HG03378 (cell line): Measurements from ENCODE around the gene FAM124A.

Experiments
- ATAC-seq: cut with Tn5 transposase; IDR thresholded peaks from one replicate; pipeline ENCODE4 v1.9.1; 2021; ENCODE audit warnings: mild to moderate bottlenecking, moderate library complexity; ENCODE audit not compliant: unreplicated experiment

The FAM124A gene

DNA sequence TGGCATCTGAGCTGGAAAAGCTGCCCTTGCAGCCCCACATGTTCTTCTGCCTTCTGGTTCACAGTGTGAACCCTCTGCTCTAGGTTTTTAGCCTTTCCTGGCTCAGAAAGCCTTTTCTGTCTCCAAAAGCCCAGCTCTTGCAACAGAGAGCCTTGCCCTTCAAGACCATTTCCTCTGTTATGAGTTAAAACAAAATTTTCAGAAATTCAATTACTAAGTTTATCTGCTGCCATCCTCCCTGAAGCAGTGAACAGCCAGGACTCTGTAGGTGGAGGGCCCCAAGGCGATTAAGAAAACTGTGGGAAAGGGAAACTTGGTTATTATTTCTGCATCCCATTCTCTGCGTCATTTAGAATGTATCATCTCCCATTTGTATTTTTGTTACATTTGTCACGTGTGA is 18.8 kb downstream of the FAM124A start:
- no peak for ATAC-seq

DNA sequence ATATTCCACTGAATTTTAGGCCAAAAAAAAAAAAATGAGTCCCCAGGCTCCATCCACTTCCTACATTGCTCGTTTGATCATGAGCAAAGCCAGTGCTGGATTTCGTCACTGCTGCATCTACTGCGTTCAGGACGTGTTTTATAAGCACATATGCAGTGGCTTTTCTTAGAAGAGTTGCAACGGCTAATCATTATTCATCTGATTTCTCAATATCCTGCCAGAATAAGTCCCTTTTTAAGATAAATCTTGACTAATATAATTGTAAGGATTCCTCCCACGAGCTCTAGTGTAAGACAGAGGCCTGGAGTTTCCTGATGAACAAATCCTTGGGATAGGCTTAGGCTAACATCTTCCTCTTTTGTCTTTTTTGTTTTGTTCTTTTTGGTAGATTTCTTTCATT is 19.5 kb downstream of the FAM124A start:
- ATAC-seq, result no peak

DNA sequence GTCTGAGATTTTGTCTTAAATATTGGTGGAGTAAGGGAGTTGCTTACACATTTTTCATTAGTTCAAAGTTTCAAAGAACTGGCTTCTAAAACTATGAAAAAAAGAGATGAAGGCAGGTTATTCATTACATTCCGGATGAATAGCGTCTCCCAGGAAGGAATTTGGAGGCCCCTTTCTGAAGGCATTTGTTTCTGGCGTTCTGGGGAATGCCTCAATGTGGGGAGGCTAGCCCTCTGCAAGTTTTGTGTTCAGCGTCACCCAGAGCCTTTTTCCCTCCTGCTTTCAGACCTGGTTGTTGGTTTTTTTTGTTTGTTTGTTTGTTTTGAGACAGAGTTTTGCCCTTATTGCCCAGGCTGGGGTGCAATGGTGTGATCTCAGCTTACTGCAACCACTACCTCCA is 21.0 kb downstream of the FAM124A start:
- no peak for ATAC-seq

DNA sequence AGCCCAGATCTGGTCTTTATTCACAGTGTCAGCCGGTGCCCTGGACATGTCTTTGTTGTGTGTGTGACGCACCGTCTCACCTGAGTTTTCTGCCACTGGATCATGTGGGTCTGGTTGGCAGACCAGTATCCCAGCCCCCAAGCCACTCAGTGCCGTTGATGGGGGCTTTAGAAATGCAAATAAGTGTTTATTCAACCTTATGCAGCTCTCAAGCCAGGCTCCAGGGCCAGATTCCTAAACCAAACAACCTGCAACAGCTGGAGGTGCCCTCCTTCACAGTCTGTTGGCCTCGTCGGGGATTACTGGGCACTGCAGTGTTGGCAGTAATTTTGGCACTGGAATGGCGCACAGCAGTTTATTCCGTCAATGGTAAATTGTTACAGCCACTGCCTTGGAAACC is 21.6 kb downstream of the FAM124A start:
- ATAC-seq, result no peak

DNA sequence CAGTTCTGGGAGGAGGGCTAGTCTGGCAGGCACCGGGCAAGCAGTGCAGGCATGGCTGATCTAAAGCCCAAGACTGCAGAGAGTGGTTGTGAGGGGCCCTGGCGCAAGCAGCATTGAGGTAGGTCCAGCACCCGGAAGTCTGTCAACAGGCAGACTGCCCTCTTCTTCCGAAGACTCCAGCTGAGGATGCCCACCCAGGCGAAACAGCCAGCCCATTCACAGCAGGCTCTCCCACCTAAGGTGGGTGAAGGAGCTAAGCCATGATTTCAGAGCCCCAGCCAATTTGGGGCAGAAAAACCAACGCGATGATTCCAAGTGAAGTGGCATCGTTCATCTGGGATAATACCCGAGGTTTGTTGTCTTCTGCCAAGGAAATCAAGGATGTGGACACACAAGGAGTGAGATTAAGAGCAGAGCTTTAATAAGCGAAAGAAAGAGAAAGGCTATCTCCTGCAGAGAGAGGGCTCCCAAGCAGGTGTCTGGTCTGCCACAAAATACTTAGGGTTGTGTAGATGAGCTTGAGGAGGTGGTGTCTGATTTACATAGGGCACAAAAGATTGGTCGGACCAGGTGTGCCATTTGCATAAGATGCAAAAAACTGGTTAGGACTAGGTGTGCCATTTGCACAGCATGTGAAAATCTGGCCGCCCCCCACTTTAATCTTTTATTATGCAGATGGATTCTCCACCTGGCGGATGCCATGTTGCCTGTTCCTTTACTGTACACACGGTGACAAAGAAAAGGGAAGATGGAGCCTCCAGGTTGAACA is 22.6 kb downstream of the FAM124A start:
- no peak for ATAC-seq

DNA sequence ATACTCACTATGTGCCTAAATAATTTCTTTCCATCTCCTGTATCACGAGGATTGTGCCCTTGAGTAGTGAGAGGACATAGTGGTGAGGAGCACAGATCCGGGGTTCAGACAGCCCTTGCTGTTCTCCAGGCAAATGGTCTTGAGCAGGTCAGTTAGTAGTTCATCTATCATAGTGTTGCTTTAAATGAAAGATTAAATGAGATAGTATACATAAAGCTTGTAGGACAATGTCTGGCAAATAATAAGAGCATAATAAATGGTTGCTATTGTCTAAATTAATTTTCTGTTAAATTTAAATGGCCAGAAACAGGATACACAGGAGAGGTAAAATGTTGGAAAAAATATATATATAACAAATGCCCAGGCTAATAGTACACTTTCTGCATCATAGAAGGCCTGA is 23.4 kb downstream of the FAM124A start:
- no peak for ATAC-seq

DNA sequence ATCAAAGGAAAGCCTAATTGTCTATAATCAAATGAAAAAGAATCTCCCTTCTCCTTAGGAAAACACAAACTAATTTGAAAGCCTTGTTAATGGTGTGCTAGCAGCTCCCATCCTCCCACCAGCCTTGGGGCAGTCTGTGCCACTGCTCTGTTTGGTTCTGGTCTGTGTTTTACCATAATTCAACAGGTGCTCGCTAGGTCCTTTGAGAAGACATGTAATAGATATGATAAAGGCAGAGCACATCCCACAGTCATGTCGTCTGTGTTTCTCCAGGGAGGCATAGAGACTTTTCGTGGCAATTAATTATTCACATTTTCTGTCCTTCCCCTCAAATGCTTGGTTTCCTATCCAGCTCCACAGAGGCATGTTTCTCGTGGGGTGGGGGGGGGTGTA is 23.8 kb downstream of the FAM124A start:
- no peak for ATAC-seq

DNA sequence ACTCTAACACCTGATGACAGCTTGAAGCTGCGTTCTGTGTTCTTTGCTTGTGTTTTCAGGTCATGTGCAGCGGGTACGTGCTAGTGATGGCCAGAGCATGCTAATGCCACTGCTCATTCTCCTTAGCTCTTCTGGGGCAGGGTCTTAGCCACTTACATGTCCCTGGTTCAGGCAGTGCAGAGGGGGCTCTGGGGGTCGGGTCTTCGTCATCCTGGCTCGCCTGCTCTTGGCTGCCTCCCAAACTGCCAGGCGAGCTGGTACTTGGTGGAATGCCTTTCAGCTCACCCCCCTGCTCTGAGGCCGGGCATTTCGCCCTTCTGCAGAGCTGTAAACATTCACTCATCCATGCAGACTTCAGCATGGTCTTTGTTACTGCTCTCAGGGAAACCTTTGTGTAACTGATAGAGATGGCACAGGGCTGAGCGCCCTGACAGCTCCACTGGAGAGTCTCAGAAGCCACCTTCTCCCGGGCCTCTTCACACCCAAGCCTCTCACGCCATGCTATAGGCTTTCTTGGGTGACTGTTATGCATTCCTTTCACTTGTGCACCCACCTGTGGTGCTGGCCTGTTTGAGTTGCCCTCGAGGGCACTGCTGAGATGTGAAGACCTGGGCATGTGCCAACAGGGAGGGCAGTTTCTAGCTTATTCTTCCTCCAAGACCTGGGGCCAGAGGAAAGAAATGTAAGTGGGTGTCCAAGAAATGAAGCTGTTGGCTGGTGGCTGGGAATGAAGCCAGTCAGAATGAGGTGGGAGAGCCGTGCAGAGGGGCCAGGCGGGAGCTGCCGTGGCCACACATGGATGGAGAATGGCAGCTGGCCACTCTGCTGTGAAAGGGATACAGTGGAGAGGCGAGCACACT is 24.4 kb downstream of the FAM124A start:
- ATAC-seq, result no peak

DNA sequence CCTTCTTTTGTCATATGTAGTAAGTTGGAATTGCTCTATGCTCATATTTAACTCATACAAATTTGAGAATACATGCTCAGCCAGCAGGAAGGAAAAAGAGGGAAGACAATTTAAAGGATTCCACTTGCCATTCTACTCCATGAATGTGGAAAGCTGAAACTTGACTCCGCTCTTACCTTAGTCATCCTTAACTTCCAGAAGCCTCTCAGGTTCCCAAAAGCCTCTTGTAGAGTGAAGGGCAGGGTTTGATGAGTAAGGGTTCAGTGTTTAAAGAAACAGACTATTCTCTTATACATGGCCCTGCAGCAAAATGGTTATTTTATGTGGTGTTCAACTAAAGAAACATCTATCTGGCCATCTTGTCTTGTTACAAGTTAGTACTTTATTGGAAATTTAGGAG is 27.1 kb downstream of the FAM124A start:
- no peak for ATAC-seq

DNA sequence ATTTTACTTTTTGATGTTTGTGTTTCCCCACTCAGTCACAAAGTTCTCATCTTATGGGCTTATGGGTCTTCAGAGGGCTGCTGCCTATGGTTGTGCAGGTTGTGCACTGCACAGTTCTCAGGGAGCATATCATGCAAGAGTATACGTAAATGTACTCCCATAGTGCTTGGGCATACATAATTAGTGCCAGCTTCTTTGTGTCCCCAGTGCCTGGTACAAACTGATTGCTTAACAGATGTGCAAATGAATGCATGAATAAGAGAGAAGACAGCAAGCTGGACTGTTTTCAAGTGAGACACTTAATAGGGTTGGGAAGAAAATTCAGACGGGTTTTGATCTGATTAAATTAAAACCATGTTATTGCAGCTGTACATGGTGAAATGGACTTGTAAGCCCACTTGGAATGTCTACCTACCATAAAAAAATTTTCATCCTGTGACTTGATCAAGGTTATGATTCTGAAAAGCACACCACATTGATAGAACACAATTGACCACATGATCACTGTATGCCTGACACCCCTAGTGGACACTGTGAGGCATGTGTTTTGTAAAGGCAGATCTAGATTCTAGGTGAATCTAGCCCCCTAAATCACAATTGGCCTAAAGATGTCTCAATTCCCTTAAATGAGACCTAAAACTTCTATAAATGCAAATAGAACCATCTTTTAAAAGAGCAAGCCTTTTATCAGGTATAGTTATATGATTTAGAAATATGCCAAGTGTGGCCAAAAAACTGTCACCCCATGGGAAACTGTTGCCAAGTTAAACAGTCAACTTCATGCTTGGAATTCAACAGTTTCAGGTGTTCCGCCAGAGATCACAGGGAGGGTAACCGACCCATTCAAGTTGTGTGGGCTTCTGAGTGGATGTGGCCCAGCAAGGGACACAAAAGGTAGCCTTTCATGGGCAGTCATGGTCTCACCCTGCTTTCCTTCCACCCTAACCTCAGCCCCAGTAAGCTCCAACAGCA is 27.9 kb downstream of the FAM124A start:
- no peak for ATAC-seq

DNA sequence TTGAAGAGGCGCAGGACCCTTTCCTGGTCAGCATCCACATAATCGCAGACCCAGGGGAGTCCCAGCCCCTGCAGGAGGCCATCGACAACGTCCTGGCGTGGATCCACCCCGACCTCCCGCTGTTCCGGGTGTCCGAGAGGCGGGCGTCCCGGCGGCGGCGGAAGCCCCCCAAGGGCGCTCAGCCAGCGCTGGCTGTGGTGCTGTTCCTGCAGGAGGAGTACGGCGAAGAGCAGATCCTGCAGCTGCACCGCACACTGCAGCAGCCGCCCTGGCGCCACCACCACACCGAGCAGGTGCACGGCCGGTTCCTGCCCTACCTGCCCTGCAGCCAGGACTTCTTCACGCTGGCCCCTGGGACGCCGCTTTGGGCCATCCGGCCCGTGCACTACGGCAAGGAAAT is 29.3 kb downstream of the FAM124A start:
- ATAC-seq, result no peak

DNA sequence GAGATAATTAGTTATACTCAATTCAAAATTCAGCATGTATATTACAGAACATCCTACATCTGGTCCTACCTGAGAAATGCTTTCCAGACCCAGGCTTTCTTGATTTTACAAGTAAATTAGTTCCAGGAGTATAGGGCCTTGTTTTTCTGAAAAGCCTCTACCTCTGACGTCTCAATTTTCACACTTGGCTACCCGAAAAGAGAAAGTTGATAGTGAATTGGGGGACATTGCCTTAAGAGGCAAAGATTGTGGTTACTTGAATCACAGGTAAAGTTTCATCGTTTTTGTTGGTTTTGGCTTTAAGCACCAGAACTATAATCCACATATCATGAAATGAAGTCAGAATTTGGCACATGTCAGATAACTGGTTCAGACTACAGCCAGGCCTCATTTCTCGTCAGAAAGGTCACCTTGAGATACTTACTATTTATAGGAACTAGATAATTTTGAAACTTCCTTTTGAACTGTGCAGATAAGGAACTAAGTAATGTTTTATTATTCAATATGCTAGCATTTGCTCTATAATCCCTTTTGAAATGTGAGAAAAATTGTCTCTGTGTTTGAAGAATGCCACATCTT is 30.8 kb downstream of the FAM124A start:
- no peak for ATAC-seq

DNA sequence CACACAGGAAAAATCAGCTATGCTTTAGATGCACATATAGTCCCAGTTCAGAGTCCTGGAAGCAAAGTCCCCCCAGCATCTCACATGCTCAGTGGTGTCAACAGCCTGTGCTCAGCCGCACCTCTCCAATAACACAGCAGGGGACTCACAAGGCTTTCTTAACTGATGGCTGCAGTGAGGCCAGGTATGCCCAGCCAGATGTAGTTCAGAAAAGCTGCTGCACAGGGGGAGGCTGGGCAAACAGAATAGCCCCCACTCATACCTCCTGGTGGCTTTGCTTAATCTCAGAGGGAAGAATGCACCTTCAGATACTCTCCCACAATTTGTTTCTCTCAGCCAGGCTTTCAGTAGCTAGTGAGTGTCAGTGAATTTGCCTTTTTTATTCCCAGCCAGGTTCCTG is 33.4 kb downstream of the FAM124A start:
- ATAC-seq, result no peak

DNA sequence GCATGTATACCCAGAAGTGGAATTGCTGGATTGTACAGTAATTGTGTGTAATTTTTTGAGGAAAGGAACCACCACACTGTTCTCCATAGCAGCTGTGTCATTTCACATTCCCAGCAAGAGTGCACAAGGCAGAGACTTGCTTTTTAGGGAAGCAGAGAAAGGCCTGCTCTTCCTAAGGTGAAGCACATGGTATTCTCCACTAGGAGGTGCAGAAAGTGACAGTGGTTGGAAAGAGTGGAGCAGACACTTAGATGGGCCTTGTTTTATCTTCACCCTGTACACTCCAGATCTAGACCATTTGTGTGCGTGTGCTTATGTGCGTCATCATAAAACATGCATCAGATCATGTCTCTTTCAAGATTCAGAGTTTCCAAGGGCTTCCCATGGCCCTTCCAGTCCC is 35.0 kb downstream of the FAM124A start:
- no peak for ATAC-seq

DNA sequence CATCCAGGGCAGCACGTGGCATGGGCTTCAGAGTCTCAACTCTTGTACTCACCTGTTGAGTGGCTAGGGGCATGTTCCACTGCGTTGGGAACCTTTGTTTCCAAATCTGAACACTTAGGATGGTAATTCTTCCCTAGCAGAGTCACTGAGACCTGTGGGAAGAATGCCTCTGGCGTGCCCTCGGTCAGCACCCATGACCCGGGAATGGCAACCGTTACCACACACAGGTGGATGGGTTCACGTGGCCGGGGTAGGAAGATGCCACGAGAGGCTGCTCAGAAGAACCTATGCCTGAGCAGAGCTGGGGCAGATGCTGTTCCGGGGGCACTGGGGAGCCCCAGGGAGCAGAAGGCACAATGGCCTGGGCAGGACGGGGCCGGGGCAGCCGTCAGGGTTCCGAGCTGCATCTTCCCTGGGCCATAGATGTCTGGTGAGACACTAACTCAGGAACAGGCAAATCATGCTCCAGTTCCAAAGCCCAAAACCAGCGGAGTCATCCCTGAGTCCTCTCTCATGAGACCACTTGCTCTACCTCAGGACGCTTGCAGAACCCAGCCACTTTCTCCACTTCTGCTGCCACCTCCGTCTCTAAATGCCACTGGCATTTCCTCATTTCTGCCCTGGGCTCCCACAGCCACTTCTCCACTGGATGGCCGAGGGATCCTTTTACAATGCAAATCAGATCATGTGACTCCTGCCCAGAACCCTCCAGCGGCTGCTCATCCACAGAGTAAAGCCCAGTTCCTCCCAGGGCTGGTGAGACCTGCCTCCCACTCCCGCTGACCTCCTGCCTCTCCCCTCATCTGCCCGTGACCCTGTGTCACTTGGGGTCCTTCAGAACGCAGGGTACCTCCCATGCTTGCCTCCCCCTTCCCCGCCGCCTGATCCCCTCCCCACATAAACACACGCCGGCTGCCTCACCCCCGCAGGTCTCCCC is 36.7 kb downstream of the FAM124A start:
- no peak for ATAC-seq

DNA sequence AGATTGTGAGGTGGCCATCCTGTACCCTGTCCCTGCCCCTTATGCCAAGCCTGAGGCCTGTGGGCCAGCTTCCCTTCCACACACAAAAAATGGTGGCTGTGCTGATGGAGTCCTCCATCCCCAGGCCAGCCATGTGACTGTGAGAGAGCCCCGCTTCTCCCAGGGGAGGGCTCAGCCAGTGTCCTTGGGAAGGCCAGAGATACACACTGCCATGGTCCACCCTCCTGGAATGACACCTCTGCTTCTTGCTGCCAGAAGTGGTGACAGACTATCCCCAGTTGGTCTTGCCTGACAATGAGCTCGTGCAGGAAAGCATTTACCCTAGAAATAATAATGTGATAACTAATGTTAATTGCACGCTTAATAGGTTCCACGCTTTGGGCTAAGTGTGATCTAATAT is 38.0 kb downstream of the FAM124A start:
- no peak for ATAC-seq

DNA sequence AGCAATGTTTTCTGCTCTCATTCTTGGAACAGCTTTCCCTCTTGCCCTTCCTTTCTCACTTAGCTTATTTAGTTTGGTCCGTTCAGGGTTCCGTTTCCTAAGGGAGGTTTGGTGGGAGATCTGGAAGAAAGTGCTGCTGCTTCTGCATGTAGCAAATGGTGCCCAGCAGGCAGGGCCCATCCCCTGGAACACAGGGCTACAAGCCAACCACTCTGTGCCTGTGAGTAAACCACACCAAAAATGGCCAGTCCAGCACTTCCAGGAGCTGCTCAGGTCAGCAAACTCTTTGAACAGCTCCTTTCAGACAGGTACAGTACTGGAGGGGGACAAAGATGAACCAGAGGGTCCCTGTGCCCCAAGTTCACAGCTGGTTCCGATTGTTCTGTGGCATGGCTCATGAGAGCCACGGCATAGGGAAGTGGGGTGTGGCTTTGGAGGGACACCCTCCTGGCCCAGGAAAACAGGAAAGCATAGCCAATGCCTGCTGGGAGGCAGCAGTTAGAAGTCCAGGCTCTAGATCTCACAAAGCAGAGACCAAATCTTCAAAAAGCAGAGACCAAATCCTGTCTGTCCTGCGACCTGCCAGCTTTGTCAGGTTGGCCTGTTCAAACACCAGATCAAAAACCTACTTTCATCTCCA is 39.5 kb downstream of the FAM124A start:
- no peak for ATAC-seq

DNA sequence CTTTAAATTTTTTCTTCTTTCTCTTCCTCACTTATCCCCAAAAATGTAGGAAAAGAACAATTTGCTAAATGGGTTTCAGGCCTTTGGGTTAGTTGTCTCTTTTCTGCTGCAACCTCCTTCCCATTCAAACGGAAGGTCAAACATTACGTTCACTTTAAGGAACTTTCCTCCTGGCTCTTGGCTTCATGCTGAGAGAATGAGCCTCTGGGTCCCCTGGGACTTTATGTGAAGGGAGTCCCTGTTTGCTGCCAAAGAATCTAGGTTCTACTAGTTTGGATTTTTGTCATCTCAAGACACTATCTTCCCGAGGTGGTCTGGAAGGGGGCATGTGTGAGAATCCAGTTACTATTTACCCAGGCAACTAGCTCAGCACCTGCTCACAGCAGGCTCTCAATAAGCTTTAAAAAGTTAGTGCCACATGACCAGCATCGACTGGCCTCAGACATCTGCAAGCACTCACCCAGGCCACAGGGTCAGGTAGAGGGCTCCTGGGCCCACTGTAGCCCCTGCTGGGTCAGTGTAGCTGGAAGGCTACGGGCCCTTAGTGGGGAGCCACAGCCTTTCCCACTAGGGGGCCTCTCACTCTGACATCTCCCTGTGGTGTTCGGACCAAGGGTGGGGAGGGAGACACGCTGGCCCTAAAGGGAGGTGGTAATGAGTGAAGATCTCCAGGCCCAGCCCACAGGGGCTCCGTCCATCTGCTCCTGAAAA is 40.5 kb downstream of the FAM124A start:
- no peak for ATAC-seq

DNA sequence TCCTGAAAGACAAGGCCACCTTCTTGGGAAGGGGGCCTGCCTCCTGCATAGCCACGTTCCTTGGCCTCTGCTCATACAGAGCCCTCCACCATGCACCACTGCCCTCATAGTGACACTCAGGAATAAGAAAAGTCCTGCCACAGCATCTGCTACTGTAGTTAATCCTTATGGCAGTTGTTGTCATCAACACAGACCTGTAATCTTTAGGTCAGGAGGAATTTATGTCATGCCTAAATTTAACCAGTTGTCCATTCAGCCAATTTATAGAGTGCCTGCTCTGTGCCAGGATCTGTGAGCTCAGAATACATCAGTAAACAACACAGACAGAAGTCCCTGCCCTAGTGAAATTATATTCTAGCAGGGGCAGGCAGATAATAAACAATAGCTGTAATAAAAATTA is 44.4 kb downstream of the FAM124A start:
- no peak for ATAC-seq
